Tibial artery (tissue), 4 donors: ENCODE results near the gene OR2A5.
A peak's percentile ranks its signal among the peaks of the same experiment; 100 is the strongest.
"Not testable (repeated sequence)": the region's sequence is repeated elsewhere in the genome, so short reads cannot be mapped to it uniquely, and the experiment has no call there.

Experiments
- DNase-seq, 2 donors: peaks; one replicate each; pipeline ENCODE4 v3.0.0-alpha.2; 2019
- H3K27ac ChIP-seq, 2 donors: fragments of 200-600 bp; sonication (generic) in 1 of 2; 1 replicate in 1 of 2; 2 replicates in 1 of 2; pipeline ENCODE4 v1.5.1; 2018 to 2019; ENCODE audit warnings: mild to moderate bottlenecking in 1 of 2
- H3K27me3 ChIP-seq, 2 donors: fragments of 200-600 bp; sonication (generic) in 1 of 2; one replicate each; pipeline versions ENCODE4 v1.5.1 to v1.6.0; 2016 to 2019
- H3K36me3 ChIP-seq, 3 donors: fragments of 200-600 bp; sonication (generic) in 2 of 3; one replicate each; pipeline ENCODE4 v1.5.1; 2016 to 2019; ENCODE audit warnings: mild to moderate bottlenecking in 2 of 3
- H3K4me1 ChIP-seq, 4 donors: fragments of 200-600 bp; sonication (generic) in 2 of 4; 1 replicate in 3 of 4; 2 replicates in 1 of 4; pipeline ENCODE4 v1.5.1; 2016 to 2019
- H3K4me3 ChIP-seq, 2 donors: fragments of 200-600 bp; sonication (generic) in 1 of 2; 1 replicate in 1 of 2; 2 replicates in 1 of 2; pipeline ENCODE4 v1.5.1; 2018 to 2019; ENCODE audit warnings: mild to moderate bottlenecking in 2 of 2
- H3K9me3 ChIP-seq, 3 donors: fragments of 200-600 bp; sonication (generic) in 1 of 3; one replicate each; pipeline ENCODE4 v1.5.1; 2016 to 2019
- CTCF ChIP-seq, 2 experiments: fragments of 200-600 bp in 1 of 2; fragments of 450-650 bp in 1 of 2; IDR thresholded peaks; one replicate each; pipeline ENCODE4 v1.5.1; 2017 to 2019; ENCODE audit warnings: antibody characterized with exemption in 2 of 2, mild to moderate bottlenecking in 1 of 2, moderate library complexity in 1 of 2
- intact Hi-C: fragments of 100-400 bp; cut with DNase I; formaldehyde crosslinking; loops from one replicate; pipeline ENCODE4 v1.15.0; 2023; ENCODE audit warnings: low total_unique reads

The OR2A5 gene

GRCh38 chr7:144006692-144007042, 42.1 kb upstream of the OR2A5 start:
- no peak for DNase-seq
- TF ChIP-seq CTCF (IDR thresholded peaks at IDR 0.05), result no peak

DNA sequence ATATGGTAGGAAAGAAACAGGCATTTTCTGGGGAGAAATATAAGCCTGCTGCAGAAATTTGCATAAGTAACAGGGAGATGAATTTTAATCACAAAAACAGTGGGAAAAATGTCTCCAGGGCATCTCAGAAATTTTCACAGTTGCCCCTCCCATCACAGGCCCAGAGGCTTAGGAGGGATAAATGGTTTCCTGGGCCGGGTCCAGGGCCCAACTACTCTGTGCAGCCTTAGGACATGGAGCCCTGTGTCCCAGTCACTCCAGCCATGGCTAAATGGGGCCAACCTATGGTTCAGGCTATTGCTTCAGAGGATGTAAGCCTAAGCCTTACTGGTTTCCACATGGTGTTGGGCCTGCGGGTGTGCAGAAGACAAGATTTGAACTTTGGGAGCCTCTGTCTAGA, 39.4 kb upstream of the OR2A5 start:
- no peaks in the 10 kb centered on the region for H3K27me3 ChIP-seq
- DNase-seq, result no peak
- TF ChIP-seq CTCF (IDR thresholded peaks at IDR 0.05), result no peak
- intact Hi-C loops, result no loop called here
- no peaks in the 10 kb centered on the region for H3K36me3 ChIP-seq
- no peaks in the 10 kb centered on the region for H3K4me1 ChIP-seq
- H3K27ac ChIP-seq, result no peak overlapping the region
- no peaks in the 10 kb centered on the region for H3K9me3 ChIP-seq
- H3K4me3 ChIP-seq, result no peak overlapping the region

More at GRCh38 chr7:144006692-144007042, 42.1 kb upstream of the OR2A5 start:
- Histone ChIP-seq H3K9me3 (no peaks in the 10 kb centered on the region), H3K27me3 (no peaks in the 10 kb centered on the region), H3K27ac (no peak overlapping the region), H3K36me3 (no peaks in the 10 kb centered on the region), H3K4me1 (no peaks in the 10 kb centered on the region), H3K4me3 (no peak overlapping the region)
- intact Hi-C loops, result no loop called here

DNA sequence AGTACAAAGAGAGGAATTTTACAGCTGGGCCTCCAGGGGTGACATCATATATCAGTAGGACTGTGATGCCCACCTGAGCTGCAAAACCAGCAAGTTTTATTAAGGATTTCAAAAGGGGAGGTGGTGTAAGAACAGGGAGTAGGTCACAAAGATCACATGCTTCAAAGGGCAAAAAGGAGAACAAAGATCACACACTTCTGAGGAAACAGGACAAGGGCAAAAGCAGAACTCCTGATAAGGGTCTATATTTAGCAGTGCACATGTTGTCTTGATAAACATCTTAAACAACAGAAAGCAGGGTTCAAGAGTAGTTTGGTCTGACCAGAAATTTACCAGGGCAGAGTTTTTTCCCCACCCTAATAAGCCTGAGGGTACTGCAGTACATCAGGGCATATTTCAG, 38.7 kb upstream of the OR2A5 start:
- H3K4me1 ChIP-seq, intact Hi-C loops, H3K27ac ChIP-seq, H3K27me3 ChIP-seq, H3K36me3 ChIP-seq, H3K4me3 ChIP-seq, H3K9me3 ChIP-seq, DNase-seq: not testable (repeated sequence)

- H3K36me3 ChIP-seq, H3K4me1 ChIP-seq, intact Hi-C loops, H3K27ac ChIP-seq, DNase-seq, H3K27me3 ChIP-seq, H3K9me3 ChIP-seq, H3K4me3 ChIP-seq: not testable (repeated sequence)
Measured at GRCh38 chr7:144010821-144011220, 37.9 kb upstream of the OR2A5 start.

DNA sequence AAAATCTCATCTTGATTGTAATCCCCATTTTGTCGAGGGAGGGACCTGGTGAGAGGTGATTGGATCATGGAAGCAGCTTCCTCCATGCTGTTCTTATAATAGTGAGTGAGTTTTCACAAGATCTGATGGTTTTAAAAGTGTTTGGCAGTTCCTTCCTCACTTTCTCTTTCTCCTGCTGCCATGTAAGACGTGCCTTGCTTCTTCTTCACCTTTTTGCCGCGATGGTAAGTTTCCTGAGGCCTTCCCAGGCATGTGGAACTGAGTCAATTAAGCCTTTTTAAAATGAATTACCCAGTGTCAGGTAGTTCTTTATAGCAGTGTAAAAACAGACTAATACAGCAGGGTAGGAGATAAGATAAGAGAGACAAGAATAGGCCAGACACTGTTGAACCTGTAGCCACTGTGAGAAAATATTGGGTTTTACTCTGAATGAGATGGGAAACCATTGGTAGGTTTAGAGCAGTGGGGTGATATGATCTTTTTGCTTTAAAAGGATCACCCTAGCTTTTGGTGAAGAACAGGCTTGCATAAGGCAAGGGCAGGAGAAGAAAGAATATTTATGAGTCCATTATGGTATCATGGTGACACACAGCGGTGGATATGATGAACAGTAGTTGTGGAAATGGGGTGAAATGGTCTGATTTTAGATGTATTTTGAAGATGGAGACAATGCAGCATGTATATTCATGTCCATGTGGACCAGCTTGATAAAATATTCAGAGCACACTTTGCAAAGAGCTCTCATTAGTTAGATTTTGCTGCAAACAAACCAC, 37.1 kb upstream of the OR2A5 start:
- Histone ChIP-seq H3K36me3 (no peaks in the 10 kb centered on the region), H3K27me3 (no peaks in the 10 kb centered on the region), H3K27ac (no peak overlapping the region), H3K4me3 (no peak overlapping the region), H3K9me3 (no peaks in the 10 kb centered on the region), H3K4me1 (no peaks in the 10 kb centered on the region)
- intact Hi-C loops, result no loop called here
- no peak for TF ChIP-seq CTCF (IDR thresholded peaks at IDR 0.05)
- no peak for DNase-seq

DNA sequence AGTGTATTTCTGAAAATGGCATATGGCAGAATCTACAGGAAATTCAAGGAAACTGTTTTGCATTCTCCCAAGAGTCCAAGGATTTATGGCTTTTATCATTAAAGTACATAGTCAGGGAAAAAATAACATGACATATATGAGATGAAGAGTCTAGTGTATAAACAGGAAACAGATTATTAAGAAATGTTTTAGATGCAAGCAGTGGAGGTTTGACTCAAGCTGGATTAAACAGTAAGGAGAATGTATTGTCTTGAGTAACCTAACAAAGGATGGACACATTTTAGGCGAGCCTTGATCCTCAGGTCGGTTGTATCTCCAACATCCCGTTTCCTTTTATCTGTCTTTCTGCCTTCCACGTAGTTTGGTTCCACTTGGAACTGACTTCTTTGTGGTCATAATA, 30.7 kb upstream of the OR2A5 start:
- intact Hi-C loops, result no loop called here
- TF ChIP-seq CTCF (IDR thresholded peaks at IDR 0.05), result no peak
- Histone ChIP-seq H3K36me3 (no peaks in the 10 kb centered on the region), H3K27ac (no peak overlapping the region), H3K27me3 (no peaks in the 10 kb centered on the region), H3K4me3 (no peak overlapping the region), H3K9me3 (no peaks in the 10 kb centered on the region), H3K4me1 (peaks cover 0 to 7% (median 0%) of the 10 kb centered on the region in 4 donors)
- no peak for DNase-seq

- no peak overlapping the region for H3K27ac ChIP-seq
- no peak for TF ChIP-seq CTCF (IDR thresholded peaks at IDR 0.05)
Measured at GRCh38 chr7:144019457-144019856, 29.3 kb upstream of the OR2A5 start.

More at GRCh38 chr7:144019457-144019856, 29.3 kb upstream of the OR2A5 start:
- H3K36me3 ChIP-seq, result no peaks in the 10 kb centered on the region
- H3K4me1 ChIP-seq, result peaks cover 0 to 7% (median 0%) of the 10 kb centered on the region in 4 donors
- no peaks in the 10 kb centered on the region for H3K9me3 ChIP-seq
- H3K27me3 ChIP-seq, result no peaks in the 10 kb centered on the region
- intact Hi-C loops, result no loop called here
- peak in 1 of 2 donors; percentile 30 for DNase-seq
- H3K4me3 ChIP-seq, result no peak overlapping the region
